HUES6 (cell line): Measurements from ENCODE around the gene RTN4R.

Experiments
- H3K27ac ChIP-seq: 2 replicates; pipeline ENCODE4 v1.7.0; 2013; ENCODE audit warnings: low read depth, mild to moderate bottlenecking, low read length, inconsistent platforms
- H3K27me3 ChIP-seq: 2 replicates; pipeline ENCODE4 v1.6.1; 2013; ENCODE audit warnings: low read length; ENCODE audit not compliant: control insufficient read depth, insufficient read depth
- H3K36me3 ChIP-seq: 2 replicates; pipeline ENCODE4 v1.6.1; 2013; ENCODE audit warnings: low read length; ENCODE audit not compliant: control insufficient read depth, insufficient read depth
- H3K4me1 ChIP-seq: 2 replicates; pipeline ENCODE4 v1.6.1; 2013; ENCODE audit warnings: low read length; ENCODE audit not compliant: control insufficient read depth, insufficient read depth
- H3K4me3 ChIP-seq: 2 replicates; pipeline ENCODE4 v1.5.1; 2013; ENCODE audit warnings: low read depth, low read length
- H3K9ac ChIP-seq: one replicate; pipeline ENCODE4 v1.6.1; 2013; ENCODE audit warnings: mild to moderate bottlenecking, low read length
- H3K9me3 ChIP-seq: 2 replicates; pipeline ENCODE4 v1.6.1; 2013; ENCODE audit warnings: low read depth, low read length; ENCODE audit not compliant: control insufficient read depth, insufficient read depth

RTN4R gene

GRCh38 chr22:20194681-20195593 lies 73.2 kb downstream of the RTN4R start:
- peaks cover 35% of the 10 kb centered on the region; the same call in 1 of the 2 replicates for H3K27me3 ChIP-seq
- no peaks in the 10 kb centered on the region for H3K4me1 ChIP-seq
- H3K9me3 ChIP-seq = no peaks in the 10 kb centered on the region
- H3K36me3 ChIP-seq = no peaks in the 10 kb centered on the region
- no peak overlapping the region for H3K9ac ChIP-seq
- no peak overlapping the region for H3K27ac ChIP-seq
- no peak overlapping the region for H3K4me3 ChIP-seq

GRCh38 chr22:20193761-20194494 lies 74.2 kb downstream of the RTN4R start:
- H3K9ac ChIP-seq = no peak overlapping the region
- H3K9me3 ChIP-seq = no peaks in the 10 kb centered on the region
- no peak overlapping the region for H3K4me3 ChIP-seq
- no peaks in the 10 kb centered on the region for H3K4me1 ChIP-seq
- no peak overlapping the region for H3K27ac ChIP-seq
- peaks cover 24% of the 10 kb centered on the region; the same call in 1 of the 2 replicates for H3K27me3 ChIP-seq
- no peaks in the 10 kb centered on the region for H3K36me3 ChIP-seq

- no peaks in the 10 kb centered on the region for H3K9me3 ChIP-seq
- no peaks in the 10 kb centered on the region for H3K4me1 ChIP-seq
- peaks cover 18% of the 10 kb centered on the region; the same call in 1 of the 2 replicates for H3K27me3 ChIP-seq
- H3K36me3 ChIP-seq = no peaks in the 10 kb centered on the region
- no peak overlapping the region for H3K27ac ChIP-seq
- no peak overlapping the region for H3K4me3 ChIP-seq
- H3K9ac ChIP-seq = no peak overlapping the region
Measured at GRCh38 chr22:20192972-20193760, 75.0 kb downstream of the RTN4R start.

GRCh38 chr22:20192293-20192971 lies 75.7 kb downstream of the RTN4R start:
- Histone ChIP-seq H3K9me3 (no peaks in the 10 kb centered on the region), H3K4me1 (no peaks in the 10 kb centered on the region), H3K4me3 (no peak overlapping the region), H3K36me3 (no peaks in the 10 kb centered on the region), H3K27ac (no peak overlapping the region), H3K9ac (no peak overlapping the region), H3K27me3 (peaks cover 11% of the 10 kb centered on the region; the same call in 1 of the 2 replicates)

GRCh38 chr22:20191803-20192202 lies 76.3 kb downstream of the RTN4R start:
- no peaks in the 10 kb centered on the region for H3K4me1 ChIP-seq
- H3K36me3 ChIP-seq = no peaks in the 10 kb centered on the region
- H3K27ac ChIP-seq = no peak overlapping the region
- no peaks in the 10 kb centered on the region for H3K9me3 ChIP-seq
- H3K9ac ChIP-seq = no peak overlapping the region
- H3K27me3 ChIP-seq = peaks cover 9% of the 10 kb centered on the region; the same call in 1 of the 2 replicates
- H3K4me3 ChIP-seq = no peak overlapping the region
